MM.1S (cell line): ENCODE results near the gene PPP1R9B.

ENCODE experiments used
- DNase-seq: peaks from one replicate; pipeline ENCODE4 v3.0.0-alpha.2; 2015
- H2AFZ ChIP-seq: fragments of 300-600 bp; sonication (generic); 2 replicates; pipeline ENCODE4 v1.6.0; 2016; ENCODE audit warnings: antibody characterized with exemption, low read length
- H3F3A ChIP-seq: fragments of 300-600 bp; sonication (generic); 2 replicates; pipeline ENCODE4 v1.6.1; 2016; ENCODE audit warnings: mild to moderate bottlenecking, antibody characterized with exemption, low read length, moderate library complexity, mixed read lengths; ENCODE audit not compliant: insufficient read depth
- H3K27ac ChIP-seq: fragments of 300-600 bp; sonication (generic); 2 replicates; pipeline ENCODE4 v1.5.1; 2016; ENCODE audit warnings: mild to moderate bottlenecking, low read length
- H3K27me3 ChIP-seq: fragments of 300-600 bp; sonication (generic); replicated peaks from 2 replicates; pipeline ENCODE4 v1.6.0; 2016; ENCODE audit warnings: low read length; ENCODE audit not compliant: insufficient read depth
- H3K36me3 ChIP-seq: fragments of 300-600 bp; sonication (generic); replicated peaks from 2 replicates; pipeline ENCODE4 v1.6.1; 2016; ENCODE audit warnings: mild to moderate bottlenecking, low read length, mixed read lengths; ENCODE audit not compliant: insufficient read depth
- H3K4me1 ChIP-seq: fragments of 300-600 bp; sonication (generic); 2 replicates; pipeline ENCODE4 v1.6.1; 2016; ENCODE audit warnings: low read length, mixed read lengths
- H3K4me2 ChIP-seq: fragments of 300-600 bp; sonication (generic); 2 replicates; pipeline ENCODE4 v1.6.0; 2016; ENCODE audit warnings: low read depth, low read length
- H3K4me3 ChIP-seq: fragments of 300-600 bp; sonication (generic); 2 replicates; pipeline ENCODE4 v1.5.1; 2016; ENCODE audit warnings: low read length, mixed read lengths
- H3K79me2 ChIP-seq: fragments of 300-600 bp; sonication (generic); 2 replicates; pipeline ENCODE4 v1.6.1; 2016; ENCODE audit warnings: mixed run types, low read length, mixed read lengths
- H3K9ac ChIP-seq: fragments of 300-600 bp; sonication (generic); 2 replicates; pipeline ENCODE4 v1.6.1; 2016; ENCODE audit warnings: low read length, mixed read lengths
- H3K9me2 ChIP-seq: fragments of 300-600 bp; sonication (generic); replicated peaks from 2 replicates; pipeline ENCODE4 v1.6.1; 2016; ENCODE audit warnings: mild to moderate bottlenecking, low read length, mixed read lengths; ENCODE audit not compliant: insufficient read depth
- H3K9me3 ChIP-seq: fragments of 300-600 bp; sonication (generic); replicated peaks from 2 replicates; pipeline ENCODE4 v1.6.1; 2016; ENCODE audit warnings: mild to moderate bottlenecking, low read length, mixed read lengths; ENCODE audit not compliant: insufficient read depth
- H4K20me1 ChIP-seq: fragments of 300-600 bp; sonication (generic); 2 replicates; pipeline ENCODE4 v1.6.1; 2016; ENCODE audit warnings: mild to moderate bottlenecking, low read length, moderate library complexity, mixed read lengths; ENCODE audit not compliant: insufficient read depth
- EZH2 ChIP-seq: fragments of 300-600 bp; sonication (generic); optimal IDR thresholded peaks from 2 replicates; pipeline ENCODE3; 2017; ENCODE audit warnings: low read depth, mild to moderate bottlenecking, antibody characterized with exemption, low read length, mixed read lengths
- EZH2phosphoT487 ChIP-seq: fragments of 300-600 bp; sonication (generic); IDR thresholded peaks from 2 replicates; pipeline ENCODE4 v1.6.1; 2018; ENCODE audit warnings: antibody characterized with exemption, low read length
- TF ChIP-seq, protein P1 (sequence below): fragments of 300-600 bp; sonication (generic); IDR thresholded peaks from 2 replicates; pipeline ENCODE4 v1.5.1; 2016; ENCODE audit warnings: antibody characterized with exemption, low read length, mixed read lengths

Gene PPP1R9B

DNA sequence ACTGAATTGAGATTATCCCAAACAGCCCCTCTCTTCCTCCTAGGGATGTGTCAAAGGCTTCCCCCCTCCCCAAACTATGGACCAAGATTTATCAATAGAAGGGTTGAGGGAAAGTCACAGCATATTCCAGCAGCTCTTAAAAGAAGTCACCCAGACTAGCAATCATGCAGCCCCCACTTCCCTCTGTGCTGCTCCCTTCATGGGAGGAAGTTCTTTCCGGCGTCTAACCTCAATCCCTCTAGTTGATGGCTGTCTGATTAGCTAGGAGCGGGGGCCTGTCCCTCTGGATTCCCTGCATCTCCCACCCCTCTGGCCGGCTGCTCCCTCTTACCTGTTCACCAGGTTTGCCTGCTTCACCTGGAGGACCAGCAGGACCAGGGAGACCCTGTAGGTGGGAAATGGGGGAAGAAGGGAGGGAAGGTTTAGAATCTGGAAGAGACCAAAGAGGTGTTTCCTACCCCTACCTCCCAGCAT lies 41.7 kb upstream of the PPP1R9B start:
- H3K9me2 ChIP-seq = no peaks in the 10 kb centered on the region
- H3K27me3 ChIP-seq = peaks cover 86% of the 10 kb centered on the region
- no peaks in the 10 kb centered on the region for H3K9me3 ChIP-seq
- TF ChIP-seq, protein P1, sequence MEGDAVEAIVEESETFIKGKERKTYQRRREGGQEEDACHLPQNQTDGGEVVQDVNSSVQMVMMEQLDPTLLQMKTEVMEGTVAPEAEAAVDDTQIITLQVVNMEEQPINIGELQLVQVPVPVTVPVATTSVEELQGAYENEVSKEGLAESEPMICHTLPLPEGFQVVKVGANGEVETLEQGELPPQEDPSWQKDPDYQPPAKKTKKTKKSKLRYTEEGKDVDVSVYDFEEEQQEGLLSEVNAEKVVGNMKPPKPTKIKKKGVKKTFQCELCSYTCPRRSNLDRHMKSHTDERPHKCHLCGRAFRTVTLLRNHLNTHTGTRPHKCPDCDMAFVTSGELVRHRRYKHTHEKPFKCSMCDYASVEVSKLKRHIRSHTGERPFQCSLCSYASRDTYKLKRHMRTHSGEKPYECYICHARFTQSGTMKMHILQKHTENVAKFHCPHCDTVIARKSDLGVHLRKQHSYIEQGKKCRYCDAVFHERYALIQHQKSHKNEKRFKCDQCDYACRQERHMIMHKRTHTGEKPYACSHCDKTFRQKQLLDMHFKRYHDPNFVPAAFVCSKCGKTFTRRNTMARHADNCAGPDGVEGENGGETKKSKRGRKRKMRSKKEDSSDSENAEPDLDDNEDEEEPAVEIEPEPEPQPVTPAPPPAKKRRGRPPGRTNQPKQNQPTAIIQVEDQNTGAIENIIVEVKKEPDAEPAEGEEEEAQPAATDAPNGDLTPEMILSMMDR = no peak
- TF ChIP-seq EZH2 = no peak
- TF ChIP-seq EZH2phosphoT487 = no peak
- no peak overlapping the region for H2AFZ ChIP-seq
- no peaks in the 10 kb centered on the region for H3K36me3 ChIP-seq
- H3F3A ChIP-seq = no peaks in the 10 kb centered on the region
- no peaks in the 10 kb centered on the region for H3K79me2 ChIP-seq
- H3K4me3 ChIP-seq = no peak overlapping the region
- H3K4me2 ChIP-seq = no peak overlapping the region
- no peak overlapping the region for H3K9ac ChIP-seq
- H3K27ac ChIP-seq = no peak overlapping the region
- H3K4me1 ChIP-seq = no peaks in the 10 kb centered on the region
- H4K20me1 ChIP-seq = no peaks in the 10 kb centered on the region
- DNase-seq = no peak

DNA sequence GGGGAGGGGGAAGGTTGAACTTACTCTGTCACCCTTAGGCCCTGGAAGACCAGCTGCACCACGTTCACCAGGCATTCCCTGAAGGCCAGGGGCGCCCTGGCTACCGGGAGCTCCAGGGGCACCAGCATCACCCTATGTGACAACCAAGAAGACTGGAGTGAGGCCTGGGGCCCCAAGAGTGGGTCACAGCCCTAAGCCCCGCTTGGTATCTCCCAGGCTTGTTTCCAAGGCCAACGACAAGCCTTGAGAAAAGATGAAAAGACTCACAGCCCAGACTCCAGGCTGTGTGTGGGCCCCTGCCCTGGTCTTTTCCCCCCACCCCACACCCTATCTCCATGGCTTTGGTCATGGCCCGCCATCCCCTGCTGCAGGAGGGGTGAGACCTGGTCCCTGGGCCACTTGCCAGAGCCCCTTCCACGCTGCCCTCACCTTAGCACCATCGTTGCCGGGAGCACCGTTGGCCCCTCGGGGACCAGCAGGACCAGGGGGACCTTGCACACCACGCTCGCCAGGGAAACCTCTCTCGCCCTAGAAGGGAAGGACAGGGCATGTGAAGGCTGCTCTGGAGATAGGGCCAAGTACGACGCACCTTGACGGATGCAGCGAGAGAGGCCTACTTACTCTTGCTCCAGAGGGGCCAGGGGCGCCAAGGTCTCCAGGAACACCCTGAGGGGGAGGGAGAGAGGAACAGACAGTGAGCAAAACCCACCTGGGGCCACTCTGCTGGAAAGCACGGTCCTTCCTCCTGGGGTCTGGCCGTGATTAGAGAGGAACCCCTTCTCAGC lies 41.1 kb upstream of the PPP1R9B start:
- Histone ChIP-seq H3K9me3 (no peaks in the 10 kb centered on the region), H3K9me2 (no peaks in the 10 kb centered on the region), H3K27me3 (peaks cover 86% of the 10 kb centered on the region), H3K9ac (no peak overlapping the region), H3K4me3 (no peak overlapping the region), H3K36me3 (no peaks in the 10 kb centered on the region), H3F3A (no peaks in the 10 kb centered on the region), H3K4me2 (no peak overlapping the region), H2AFZ (no peak overlapping the region), H3K27ac (no peak overlapping the region), H3K4me1 (no peaks in the 10 kb centered on the region), H4K20me1 (no peaks in the 10 kb centered on the region), H3K79me2 (no peaks in the 10 kb centered on the region)
- TF ChIP-seq EZH2phosphoT487 = no peak
- TF ChIP-seq, protein P1 = no peak
- TF ChIP-seq EZH2 = no peak
- no peak for DNase-seq

DNA sequence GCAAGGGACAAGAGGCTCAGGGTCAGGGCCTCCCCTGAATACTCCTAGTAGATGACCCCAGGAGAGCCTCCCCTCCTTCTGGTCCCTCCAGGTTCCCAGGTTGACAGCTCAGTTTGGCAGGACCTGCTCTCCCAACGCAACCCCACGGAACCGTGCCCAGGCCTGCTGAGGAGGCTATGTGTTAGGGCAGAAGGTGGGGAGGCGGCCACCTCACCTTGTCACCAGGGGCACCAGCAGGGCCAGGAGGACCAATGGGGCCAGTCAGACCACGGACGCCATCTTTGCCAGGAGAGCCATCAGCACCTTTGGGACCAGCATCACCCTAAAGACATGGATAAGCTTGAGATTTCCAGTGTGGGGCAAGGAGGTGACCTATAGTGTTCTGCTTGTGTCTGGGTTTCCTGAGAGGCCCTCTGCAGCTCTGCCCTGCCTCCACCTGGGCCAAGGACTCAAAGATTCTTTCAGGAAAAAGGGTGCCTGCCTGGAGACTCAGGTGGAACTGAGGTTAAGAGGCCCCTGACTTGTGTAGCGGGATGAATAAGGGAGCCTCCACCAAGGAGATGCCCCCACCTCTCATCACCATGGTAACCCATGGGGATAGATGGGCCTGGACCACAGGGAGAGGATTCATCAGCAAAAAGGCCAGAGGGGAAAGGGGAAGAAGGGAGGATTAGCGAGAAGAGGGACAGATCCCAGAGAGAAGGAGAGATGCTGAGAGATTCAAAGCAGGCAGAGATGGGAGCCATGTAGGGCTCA lies 40.3 kb upstream of the PPP1R9B start:
- Histone ChIP-seq H3K27ac (no peak overlapping the region), H3K9me3 (no peaks in the 10 kb centered on the region), H3K4me1 (no peaks in the 10 kb centered on the region), H3K4me2 (no peak overlapping the region), H3K27me3 (peaks cover 80% of the 10 kb centered on the region), H3K9me2 (no peaks in the 10 kb centered on the region), H2AFZ (no peak overlapping the region), H3K4me3 (no peak overlapping the region), H3K36me3 (no peaks in the 10 kb centered on the region), H3K79me2 (no peaks in the 10 kb centered on the region), H3F3A (no peaks in the 10 kb centered on the region), H3K9ac (no peak overlapping the region), H4K20me1 (no peaks in the 10 kb centered on the region)
- TF ChIP-seq, protein P1 = no peak
- TF ChIP-seq EZH2 (no peak), EZH2phosphoT487 (no peak)
- DNase-seq = no peak
